DMS79 (cell line): ENCODE data around the gene GPHA2.

Source experiments
- DNase-seq: peaks from one replicate; lab custom pipeline; 2025; lab: John Stamatoyannopoulos, UW

GPHA2 gene

DNA sequence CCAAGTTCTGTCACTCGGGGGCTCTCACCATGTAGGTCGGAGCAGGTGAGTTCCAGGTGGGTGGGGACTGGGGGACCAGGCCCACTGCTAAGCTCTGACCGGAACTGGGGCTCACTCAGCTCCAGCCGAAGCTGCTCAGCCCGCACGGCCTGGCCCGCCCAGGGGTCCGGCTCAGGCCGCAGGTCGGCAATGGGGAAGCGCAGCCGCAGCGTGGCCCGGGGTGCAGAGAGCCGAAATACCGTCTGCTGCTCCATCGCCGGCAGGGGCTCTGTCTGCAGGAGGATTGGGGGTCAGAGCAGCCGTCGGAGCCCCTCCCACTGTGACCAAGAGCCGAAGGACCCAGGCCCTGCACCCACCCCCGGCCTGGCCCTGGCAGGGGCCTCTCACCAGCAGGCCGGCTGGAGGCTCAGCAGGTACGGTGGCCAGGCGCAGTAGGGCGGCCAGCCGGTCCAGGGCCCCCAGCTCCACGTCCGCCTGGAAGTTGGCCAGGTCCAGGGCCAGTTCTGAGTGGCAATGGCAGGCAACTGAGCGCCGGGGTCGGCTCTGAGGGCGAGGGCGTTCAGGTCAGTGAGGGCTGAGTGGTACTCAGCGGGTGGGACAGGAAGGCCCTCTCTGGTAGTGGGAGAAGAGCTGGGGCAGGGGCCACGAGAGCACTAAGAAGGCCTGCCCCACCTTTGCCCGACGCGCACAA is 25.9 kb downstream of the GPHA2 start:
- DNase-seq, result no peak

- DNase-seq, result no peak
Observed at GRCh38 chr11:64908766-64909165, 26.9 kb downstream of the GPHA2 start.

GRCh38 chr11:64906314-64906635 is 29.4 kb downstream of the GPHA2 start:
- no peak for DNase-seq

DNA sequence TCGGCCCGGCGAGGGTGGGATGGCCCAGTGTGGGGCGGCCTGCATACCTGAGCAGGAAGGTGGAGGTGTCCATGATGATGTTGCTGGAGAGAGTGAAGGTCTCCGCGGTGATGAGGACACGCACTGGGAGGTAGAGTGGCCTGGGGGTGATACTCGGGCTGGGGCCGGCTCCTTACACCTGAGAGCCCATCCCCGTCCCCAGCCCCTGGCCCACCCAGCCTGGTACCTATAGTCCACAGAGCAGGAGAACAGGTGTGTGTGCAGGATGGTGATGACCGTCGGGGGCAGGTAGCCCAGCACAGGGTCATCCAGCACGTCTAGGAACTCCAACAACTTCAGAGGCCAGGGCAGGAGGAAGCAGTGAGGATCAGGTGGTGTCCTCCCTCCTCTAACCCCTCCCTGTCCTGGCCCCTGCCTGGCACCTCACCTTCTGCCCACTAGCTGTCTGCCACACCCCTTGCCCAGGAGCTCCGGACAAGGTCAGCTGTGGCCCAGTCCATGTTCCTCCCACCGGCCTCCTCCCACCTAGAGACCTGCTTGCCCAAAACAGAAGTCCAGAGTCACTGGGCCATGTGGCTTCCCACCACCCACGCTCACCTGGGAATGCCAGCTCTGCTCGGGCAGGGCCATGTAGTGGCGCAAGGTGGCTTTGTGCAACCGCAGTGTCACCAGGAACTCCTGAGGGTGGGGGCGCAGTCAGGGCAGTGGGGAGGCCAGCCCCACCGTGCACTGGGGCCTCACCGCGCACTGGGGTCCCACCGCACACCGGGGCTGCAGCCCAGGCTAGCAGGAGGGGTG is 30.0 kb downstream of the GPHA2 start:
- DNase-seq, result no peak

GRCh38 chr11:64903291-64903833 is 32.3 kb downstream of the GPHA2 start:
- DNase-seq, result no peak

DNA sequence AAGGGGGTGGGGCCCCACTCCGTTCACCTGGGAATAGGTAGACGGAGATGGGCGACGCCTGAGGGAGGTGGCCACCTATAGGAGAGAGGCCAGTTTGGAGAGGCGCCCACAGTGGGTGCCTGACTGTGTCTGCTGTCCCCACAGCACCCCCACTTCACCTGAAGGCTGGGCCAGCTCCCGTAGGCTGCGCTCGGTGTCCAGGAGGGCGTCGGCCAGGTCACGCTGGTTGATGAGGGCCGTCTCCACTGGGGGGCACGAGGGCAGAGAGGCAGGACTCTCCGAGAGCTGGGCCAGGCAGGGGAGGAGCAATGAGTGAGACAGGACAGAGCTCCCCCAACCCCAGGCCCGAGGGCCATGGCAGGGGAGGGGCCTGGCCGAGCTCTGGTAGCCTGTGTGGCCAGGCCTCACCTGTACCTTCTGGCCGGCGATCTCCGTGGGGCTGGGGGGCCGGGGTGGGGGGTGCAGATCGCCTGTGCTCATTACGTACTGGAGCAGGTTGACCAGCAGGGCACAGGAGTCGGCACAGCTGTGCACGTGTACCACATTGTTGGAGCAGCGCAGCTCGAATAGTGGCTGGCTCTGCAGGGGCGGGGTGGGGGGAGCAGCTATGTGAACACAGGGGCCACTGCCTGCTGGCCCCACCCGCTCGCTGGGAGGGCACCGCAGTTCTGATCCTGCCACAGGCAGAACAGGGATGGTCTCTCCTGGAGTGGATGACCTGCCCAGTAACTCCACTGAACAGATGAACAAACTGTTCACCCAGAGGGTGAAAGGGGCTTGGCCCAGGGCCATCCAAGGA is 33.4 kb downstream of the GPHA2 start:
- DNase-seq, result no peak

DNA sequence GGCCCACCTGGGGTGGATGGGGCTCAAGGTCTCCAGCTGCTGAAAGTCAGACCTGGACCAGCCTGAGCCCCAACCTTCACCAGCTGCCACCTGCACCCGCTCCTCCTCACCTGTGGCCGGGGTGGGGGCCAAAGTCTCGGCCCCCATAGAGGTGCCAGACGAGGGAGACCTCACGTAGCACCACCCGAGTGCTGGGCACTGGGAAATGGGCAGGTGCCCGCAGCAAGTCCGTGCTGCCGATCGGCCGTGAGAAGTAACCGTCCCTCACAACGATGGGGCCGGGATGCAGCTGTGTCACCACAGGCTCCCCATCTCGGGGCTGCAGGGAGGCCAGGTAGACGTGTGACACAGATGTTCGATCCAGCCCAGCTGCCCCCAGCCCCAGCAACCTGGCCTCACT is 34.9 kb downstream of the GPHA2 start:
- DNase-seq, result no peak

DNA sequence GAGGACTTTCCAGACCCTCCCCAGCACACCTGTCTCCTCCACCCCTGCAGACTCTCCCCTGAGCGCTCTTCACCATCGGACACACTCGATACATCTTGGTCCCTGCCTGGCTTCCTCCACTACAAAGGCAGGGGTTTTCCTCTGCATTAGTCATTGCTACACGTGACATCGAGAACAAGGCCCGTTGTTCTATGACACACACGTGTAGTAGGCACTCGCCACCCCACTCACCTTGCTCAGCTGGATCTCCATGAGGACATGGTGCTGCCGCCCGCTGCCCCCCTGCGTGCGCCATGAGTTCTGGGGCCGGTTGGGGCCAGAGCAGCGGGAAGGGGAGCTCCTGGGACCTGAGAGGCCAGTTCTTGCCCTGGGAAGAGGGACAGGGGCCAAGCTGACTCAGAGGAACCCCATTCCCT is 35.4 kb downstream of the GPHA2 start:
- DNase-seq, result no peak

DNA sequence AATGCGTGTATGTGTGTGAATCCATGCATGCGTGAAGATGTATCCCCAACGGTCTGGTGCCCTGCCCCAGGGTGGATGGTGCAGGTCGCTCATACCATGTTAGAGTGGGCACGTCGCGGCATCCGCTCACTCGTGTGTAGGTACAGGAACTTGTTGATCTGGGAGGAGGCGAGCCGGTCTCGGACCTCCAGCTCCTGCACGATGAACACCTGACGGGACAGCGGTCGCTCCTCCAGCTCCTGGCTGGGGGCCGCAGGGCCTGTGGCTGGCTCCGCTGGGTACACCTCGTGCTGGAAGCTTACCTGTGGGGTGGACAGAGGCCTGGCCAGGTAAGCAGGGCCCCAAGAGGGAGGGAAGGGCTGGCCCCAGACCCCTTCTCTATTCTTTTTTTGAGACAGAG is 37.2 kb downstream of the GPHA2 start:
- no peak for DNase-seq

DNA sequence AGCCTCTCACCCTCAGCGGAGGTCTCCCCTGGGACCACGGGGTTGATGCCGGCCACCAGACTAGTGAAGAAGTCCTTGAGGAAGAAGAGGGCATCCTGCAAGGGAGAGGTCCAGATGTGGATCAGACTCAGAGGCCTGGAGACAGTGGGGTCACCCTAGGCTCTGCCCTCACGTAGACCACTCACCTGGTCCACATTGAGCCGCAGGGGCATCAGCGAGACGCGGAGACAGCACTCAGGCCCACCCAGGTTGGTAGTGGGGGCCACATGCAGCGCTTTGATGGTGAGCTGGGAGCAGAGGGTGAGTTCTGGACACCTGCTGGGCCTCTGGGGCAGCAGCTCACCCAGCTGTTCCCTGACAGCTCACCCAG is 37.6 kb downstream of the GPHA2 start:
- DNase-seq, result no peak

DNA sequence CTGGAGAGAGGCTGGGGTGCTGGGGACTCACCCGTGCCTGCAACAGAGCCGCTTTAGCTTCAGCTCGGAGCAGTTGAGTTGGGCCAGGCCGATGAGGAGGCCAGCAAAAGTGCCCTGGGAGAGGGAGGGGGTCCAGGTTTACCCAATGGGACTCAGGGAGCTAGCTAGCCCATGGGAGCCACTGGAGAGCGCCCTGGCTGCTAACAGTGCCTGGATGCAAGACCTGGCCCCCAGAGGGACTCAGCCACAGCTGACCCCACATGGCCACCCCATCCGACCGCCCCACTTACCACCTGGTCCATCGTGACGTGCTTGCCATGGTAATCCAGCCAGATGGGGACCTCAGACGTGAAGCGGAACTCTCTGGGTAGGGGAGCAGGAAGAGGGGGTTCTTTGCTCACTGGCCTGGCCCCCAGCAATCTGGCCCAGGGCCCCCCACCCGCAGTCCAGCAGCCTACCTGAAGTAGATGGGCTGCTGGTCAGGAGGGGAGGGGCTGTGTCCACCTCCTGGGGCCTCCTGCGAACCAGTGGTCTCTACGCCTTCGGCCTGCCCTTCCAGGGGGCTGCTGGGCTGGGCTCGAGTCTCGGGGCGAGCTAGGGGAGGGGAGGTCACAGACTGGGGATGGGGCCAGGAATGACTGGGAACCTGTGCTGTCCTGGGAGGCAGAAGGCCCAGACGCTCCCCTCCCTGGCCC is 38.2 kb downstream of the GPHA2 start:
- no peak for DNase-seq

DNA sequence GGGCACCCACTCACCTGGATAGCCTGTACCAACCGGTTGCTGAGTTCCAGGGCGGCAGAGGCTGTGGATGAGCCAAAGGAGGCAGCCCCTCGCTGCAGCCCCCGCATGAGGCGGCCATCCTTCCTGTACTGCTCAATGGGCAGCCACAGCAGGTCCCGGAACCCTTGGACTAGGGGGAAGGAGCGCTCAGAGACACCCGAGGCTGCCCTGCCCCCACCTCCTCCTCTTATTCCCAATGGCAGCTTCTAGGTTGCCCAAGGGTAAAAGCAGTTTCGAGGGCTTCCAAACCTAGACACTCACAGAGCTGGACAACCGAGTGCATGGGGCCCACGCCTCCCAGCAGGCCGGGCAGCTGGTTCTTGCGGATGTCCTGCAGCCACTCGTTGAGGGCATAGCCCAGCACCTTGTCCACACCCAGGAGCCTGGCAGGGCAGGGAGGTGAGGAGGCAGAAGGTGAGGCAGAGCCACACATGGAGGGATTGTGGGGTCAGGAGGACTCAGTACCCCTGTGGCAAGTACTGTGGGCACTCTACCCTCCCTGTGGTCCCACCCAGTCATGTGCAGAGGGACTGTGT is 39.2 kb downstream of the GPHA2 start:
- DNase-seq, result no peak

GRCh38 chr11:64894812-64895452 is 40.8 kb downstream of the GPHA2 start:
- DNase-seq, result no peak

DNA sequence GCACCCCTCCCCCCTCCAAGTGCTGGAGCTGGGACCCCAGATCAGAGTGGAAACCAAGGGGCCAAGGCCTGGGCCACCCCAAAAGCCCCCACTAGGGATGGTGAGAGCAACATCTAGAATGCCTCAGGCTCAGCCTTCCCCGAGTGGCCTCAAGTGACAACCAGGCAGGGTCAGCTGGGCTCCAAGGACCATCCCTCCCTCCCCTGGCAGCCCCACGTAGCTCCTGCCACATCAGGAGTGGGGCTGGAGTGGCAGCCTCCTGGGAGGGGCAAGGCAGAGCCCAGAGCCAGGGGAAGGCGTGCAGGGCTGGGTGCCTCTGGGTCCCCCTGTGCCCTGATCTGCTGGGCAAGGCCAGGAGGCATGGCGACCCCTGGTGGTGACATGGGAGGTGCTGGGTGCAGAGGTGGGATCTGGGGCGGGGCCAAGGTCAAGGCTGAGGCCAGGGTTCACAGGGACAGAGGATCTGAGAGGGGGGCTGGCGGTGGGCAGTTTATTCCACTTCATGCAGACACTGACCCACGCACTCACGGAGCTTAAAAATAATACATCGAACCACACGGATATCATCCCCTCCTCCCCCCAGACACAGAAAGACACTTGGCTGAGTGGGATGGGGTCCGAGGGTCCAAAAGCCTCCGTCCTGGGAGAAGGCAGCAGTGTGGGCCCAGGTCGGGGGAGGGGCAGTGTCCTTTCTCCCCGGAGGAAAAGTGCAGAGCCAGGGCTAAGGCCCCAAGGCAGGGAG is 41.5 kb downstream of the GPHA2 start:
- peak; percentile 12 for DNase-seq

GRCh38 chr11:64893194-64894069 is 42.3 kb downstream of the GPHA2 start:
- DNase-seq, result no peak

GRCh38 chr11:64892838-64893193 is 42.9 kb downstream of the GPHA2 start:
- no peak for DNase-seq

DNA sequence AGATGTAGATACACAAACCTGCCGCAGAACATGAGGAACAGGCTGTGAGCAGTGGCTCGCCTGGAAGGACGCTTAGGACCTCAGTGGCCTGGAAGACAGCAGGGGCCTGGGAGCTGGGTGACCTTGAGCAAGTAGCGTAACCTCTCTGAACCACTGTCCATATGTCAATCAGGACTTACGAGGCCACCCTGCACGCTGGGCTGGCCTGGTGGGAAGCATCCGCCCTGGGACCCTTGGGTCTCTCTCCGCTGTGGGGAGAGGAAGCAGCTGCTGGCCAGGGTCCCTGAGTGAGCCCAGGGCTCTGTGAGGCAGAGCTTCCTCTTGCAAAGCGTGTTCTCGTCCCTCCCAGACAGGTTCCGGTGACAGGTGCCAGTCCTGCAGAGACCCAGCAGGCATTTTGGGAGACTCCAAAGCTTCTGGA is 43.3 kb downstream of the GPHA2 start:
- DNase-seq, result no peak

GRCh38 chr11:64891880-64892279 is 43.8 kb downstream of the GPHA2 start:
- no peak for DNase-seq

- DNase-seq, result no peak
Observed at GRCh38 chr11:64891215-64891848, 44.4 kb downstream of the GPHA2 start.
